ENCODE data around the gene GLRX5. TPM values are rescaled to one million over a fixed set of nuclear protein-coding genes. Genes with fewer than 3 reads are reported as not detected.

The GLRX5 gene
- total and polyA plus RNA-seq, 2 experiments from 2014 or later, result 91.4 to 130 TPM

GRCh38 chr14:95540236-95540855 is 5.5 kb downstream of the GLRX5 start:
- DNase-seq (ENCODE audit: low spot score), result no peak
- Histone ChIP-seq H3K4me2 (no peak overlapping the region), H3K27ac (ENCODE audit: low read depth) (no peak overlapping the region), H3F3A (replicated peaks; ENCODE audit: low read depth) (no peaks in the 10 kb centered on the region), H3K27me3 (ENCODE audit: insufficient read depth) (no peaks in the 10 kb centered on the region), H2AFZ (no peak overlapping the region), H3K79me2 (replicated peaks; ENCODE audit: insufficient read depth) (peaks cover 97% of the 10 kb centered on the region), H3K36me3 (ENCODE audit: insufficient read depth) (no peaks in the 10 kb centered on the region), H4K20me1 (replicated peaks; ENCODE audit: insufficient read depth) (peaks cover 77% of the 10 kb centered on the region), H3K4me1 (ENCODE audit: insufficient read depth) (peaks cover 11% of the 10 kb centered on the region), H3K4me3 (no peak overlapping the region), H3K9me2 (ENCODE audit: insufficient read depth) (no peaks in the 10 kb centered on the region)
- no peak for TF ChIP-seq NANOG (IDR thresholded peaks at IDR 0.05; ENCODE audit: borderline replicate concordance)
- TF ChIP-seq CREB1 (CRISPR knock-in tag; IDR thresholded peaks at IDR 0.05; ENCODE audit: low read depth), result no peak
- TF ChIP-seq, protein P1, sequence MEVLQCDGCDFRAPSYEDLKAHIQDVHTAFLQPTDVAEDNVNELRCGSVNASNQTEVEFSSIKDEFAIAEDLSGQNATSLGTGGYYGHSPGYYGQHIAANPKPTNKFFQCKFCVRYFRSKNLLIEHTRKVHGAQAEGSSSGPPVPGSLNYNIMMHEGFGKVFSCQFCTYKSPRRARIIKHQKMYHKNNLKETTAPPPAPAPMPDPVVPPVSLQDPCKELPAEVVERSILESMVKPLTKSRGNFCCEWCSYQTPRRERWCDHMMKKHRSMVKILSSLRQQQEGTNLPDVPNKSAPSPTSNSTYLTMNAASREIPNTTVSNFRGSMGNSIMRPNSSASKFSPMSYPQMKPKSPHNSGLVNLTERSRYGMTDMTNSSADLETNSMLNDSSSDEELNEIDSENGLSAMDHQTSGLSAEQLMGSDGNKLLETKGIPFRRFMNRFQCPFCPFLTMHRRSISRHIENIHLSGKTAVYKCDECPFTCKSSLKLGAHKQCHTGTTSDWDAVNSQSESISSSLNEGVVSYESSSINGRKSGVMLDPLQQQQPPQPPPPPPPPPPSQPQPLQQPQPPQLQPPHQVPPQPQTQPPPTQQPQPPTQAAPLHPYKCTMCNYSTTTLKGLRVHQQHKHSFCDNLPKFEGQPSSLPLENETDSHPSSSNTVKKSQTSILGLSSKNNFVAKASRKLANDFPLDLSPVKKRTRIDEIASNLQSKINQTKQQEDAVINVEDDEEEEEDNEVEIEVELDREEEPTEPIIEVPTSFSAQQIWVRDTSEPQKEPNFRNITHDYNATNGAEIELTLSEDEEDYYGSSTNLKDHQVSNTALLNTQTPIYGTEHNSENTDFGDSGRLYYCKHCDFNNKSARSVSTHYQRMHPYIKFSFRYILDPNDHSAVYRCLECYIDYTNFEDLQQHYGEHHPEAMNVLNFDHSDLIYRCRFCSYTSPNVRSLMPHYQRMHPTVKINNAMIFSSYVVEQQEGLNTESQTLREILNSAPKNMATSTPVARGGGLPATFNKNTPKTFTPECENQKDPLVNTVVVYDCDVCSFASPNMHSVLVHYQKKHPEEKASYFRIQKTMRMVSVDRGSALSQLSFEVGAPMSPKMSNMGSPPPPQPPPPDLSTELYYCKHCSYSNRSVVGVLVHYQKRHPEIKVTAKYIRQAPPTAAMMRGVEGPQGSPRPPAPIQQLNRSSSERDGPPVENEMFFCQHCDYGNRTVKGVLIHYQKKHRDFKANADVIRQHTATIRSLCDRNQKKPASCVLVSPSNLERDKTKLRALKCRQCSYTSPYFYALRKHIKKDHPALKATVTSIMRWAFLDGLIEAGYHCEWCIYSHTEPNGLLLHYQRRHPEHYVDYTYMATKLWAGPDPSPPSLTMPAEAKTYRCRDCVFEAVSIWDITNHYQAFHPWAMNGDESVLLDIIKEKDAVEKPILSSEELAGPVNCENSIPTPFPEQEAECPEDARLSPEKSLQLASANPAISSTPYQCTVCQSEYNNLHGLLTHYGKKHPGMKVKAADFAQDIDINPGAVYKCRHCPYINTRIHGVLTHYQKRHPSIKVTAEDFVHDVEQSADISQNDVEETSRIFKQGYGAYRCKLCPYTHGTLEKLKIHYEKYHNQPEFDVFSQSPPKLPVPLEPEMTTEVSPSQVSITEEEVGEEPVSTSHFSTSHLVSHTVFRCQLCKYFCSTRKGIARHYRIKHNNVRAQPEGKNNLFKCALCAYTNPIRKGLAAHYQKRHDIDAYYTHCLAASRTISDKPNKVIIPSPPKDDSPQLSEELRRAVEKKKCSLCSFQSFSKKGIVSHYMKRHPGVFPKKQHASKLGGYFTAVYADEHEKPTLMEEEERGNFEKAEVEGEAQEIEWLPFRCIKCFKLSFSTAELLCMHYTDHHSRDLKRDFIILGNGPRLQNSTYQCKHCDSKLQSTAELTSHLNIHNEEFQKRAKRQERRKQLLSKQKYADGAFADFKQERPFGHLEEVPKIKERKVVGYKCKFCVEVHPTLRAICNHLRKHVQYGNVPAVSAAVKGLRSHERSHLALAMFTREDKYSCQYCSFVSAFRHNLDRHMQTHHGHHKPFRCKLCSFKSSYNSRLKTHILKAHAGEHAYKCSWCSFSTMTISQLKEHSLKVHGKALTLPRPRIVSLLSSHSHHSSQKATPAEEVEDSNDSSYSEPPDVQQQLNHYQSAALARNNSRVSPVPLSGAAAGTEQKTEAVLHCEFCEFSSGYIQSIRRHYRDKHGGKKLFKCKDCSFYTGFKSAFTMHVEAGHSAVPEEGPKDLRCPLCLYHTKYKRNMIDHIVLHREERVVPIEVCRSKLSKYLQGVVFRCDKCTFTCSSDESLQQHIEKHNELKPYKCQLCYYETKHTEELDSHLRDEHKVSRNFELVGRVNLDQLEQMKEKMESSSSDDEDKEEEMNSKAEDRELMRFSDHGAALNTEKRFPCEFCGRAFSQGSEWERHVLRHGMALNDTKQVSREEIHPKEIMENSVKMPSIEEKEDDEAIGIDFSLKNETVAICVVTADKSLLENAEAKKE (CRISPR knock-in tag; IDR thresholded peaks at IDR 0.05), result no peak
- TF ChIP-seq ZNF331 (CRISPR knock-in tag; IDR thresholded peaks at IDR 0.05; ENCODE audit: low read depth), result no peak
- TF ChIP-seq POLR2AphosphoS5 (IDR thresholded peaks at IDR 0.05; ENCODE audit: low read depth), result no peak
- no peak for TF ChIP-seq STAT1 (IDR thresholded peaks at IDR 0.05; ENCODE audit: unreplicated experiment)
- TF ChIP-seq EZH2 (IDR thresholded peaks at IDR 0.05; ENCODE audit: low read depth, unreplicated experiment), result no peak
- TF ChIP-seq ZNF114 (CRISPR knock-in tag; IDR thresholded peaks at IDR 0.05), result no peak
- no peak for TF ChIP-seq EZH2phosphoT487 (IDR thresholded peaks at IDR 0.05; ENCODE audit: unreplicated experiment)
- Mint-ChIP-seq H3K4me3 (no peak overlapping the region), H3K4me1 (peaks cover 32% of the 10 kb centered on the region), H3K27me3 (ENCODE audit: insufficient read depth, low read depth, poor library complexity) (no peaks in the 10 kb centered on the region), H3K9me3 (no peaks in the 10 kb centered on the region), H3K27ac (no peak overlapping the region), H3K36me3 (ENCODE audit: low read depth) (no peaks in the 10 kb centered on the region)
- no peak for ATAC-seq
